Measurements from ENCODE around the gene C20orf141.

C20orf141 gene

DNA sequence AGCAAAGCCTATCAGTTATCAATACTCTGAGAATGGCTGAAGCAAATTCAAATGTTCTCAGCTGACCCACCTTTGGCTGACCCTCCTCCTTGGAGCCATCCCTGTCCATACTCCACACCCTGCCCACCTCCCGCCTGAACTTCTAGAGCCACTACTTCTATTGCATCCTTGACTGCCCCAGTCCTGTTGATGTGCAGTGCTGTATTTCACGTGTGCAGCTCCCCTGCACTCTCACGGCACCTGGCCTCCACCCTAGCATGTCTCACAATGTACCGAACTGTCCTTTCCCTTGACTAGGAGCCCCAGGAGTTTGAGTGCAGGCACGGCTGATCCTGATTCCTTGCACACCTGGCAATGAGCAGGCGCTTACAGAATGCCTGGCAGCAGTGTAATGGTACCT, 21.3 kb upstream of the C20orf141 start:
- H3K4me1 ChIP-seq (ENCODE audit: control insufficient read depth, insufficient read depth, low read length, unreplicated experiment), result no peaks in the 10 kb centered on the region
- H3K36me3 ChIP-seq (ENCODE audit: insufficient read depth, low read length), result no peaks in the 10 kb centered on the region
- peaks cover 65% of the 10 kb centered on the region for H3K27me3 ChIP-seq (ENCODE audit: insufficient read depth, low read length)
- no peaks in the 10 kb centered on the region for H3K79me2 ChIP-seq (ENCODE audit: control insufficient read depth, insufficient read depth, low read length, unreplicated experiment)
- H2AFZ ChIP-seq (ENCODE audit: low read length, unreplicated experiment), result no peak overlapping the region
- H3K27ac ChIP-seq (ENCODE audit: low read depth, low read length), result no peak overlapping the region
- H3K4me3 ChIP-seq (ENCODE audit: low read depth, low read length), result no peak overlapping the region

- no peak overlapping the region for H2AFZ ChIP-seq (ENCODE audit: low read length, unreplicated experiment)
- H3K79me2 ChIP-seq (ENCODE audit: control insufficient read depth, insufficient read depth, low read length, unreplicated experiment), result no peaks in the 10 kb centered on the region
- no peaks in the 10 kb centered on the region for H3K36me3 ChIP-seq (ENCODE audit: insufficient read depth, low read length)
- H3K4me3 ChIP-seq (ENCODE audit: low read depth, low read length), result no peak overlapping the region
- H3K4me1 ChIP-seq (ENCODE audit: control insufficient read depth, insufficient read depth, low read length, unreplicated experiment), result no peaks in the 10 kb centered on the region
- H3K27me3 ChIP-seq (ENCODE audit: insufficient read depth, low read length), result peaks cover 60% of the 10 kb centered on the region
- no peak overlapping the region for H3K27ac ChIP-seq (ENCODE audit: low read depth, low read length)
Measured at GRCh38 chr20:2794202-2794748, 20.5 kb upstream of the C20orf141 start.

DNA sequence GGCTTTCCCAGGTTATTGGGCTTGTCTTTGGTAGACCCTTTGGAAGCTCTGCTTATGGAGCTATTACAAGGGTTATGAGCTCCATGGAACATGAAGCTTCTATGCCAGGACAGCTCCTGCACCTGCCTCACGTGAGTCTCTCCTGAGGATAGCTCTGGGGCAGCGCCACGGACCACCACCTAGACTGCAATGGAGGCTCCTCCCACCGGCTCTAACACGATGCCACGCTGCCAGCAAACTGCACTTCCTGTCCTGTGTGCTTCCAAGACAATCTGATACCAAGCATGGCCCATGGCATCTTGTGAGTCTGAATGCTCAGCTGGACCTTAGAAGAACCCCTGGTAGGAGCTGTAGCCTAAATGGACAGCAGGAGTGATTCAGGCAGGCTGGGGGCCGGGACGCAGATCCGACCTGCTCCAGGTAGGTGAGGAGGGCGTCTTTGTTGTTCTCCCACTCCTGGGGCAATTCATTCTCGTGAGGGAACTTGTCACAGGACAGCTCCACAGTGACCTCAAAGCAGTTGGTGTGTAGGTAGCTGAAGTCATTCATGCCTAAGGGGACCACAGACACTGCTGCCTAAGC, 19.8 kb upstream of the C20orf141 start:
- no peaks in the 10 kb centered on the region for H3K79me2 ChIP-seq (ENCODE audit: control insufficient read depth, insufficient read depth, low read length, unreplicated experiment)
- H3K4me1 ChIP-seq (ENCODE audit: control insufficient read depth, insufficient read depth, low read length, unreplicated experiment), result no peaks in the 10 kb centered on the region
- peaks cover 60% of the 10 kb centered on the region for H3K27me3 ChIP-seq (ENCODE audit: insufficient read depth, low read length)
- H3K36me3 ChIP-seq (ENCODE audit: insufficient read depth, low read length), result no peaks in the 10 kb centered on the region
- H3K4me3 ChIP-seq (ENCODE audit: low read depth, low read length), result no peak overlapping the region
- no peak overlapping the region for H3K27ac ChIP-seq (ENCODE audit: low read depth, low read length)
- no peak overlapping the region for H2AFZ ChIP-seq (ENCODE audit: low read length, unreplicated experiment)

GRCh38 chr20:2795451-2795850, 19.3 kb upstream of the C20orf141 start:
- no peaks in the 10 kb centered on the region for H3K36me3 ChIP-seq (ENCODE audit: insufficient read depth, low read length)
- H3K27me3 ChIP-seq (ENCODE audit: insufficient read depth, low read length), result peaks cover 65% of the 10 kb centered on the region
- H3K4me1 ChIP-seq (ENCODE audit: control insufficient read depth, insufficient read depth, low read length, unreplicated experiment), result no peaks in the 10 kb centered on the region
- H3K79me2 ChIP-seq (ENCODE audit: control insufficient read depth, insufficient read depth, low read length, unreplicated experiment), result no peaks in the 10 kb centered on the region
- H3K27ac ChIP-seq (ENCODE audit: low read depth, low read length), result no peak overlapping the region
- H3K4me3 ChIP-seq (ENCODE audit: low read depth, low read length), result no peak overlapping the region
- no peak overlapping the region for H2AFZ ChIP-seq (ENCODE audit: low read length, unreplicated experiment)

- Histone ChIP-seq H2AFZ (ENCODE audit: low read length, unreplicated experiment) (no peak overlapping the region), H3K27ac (ENCODE audit: low read depth, low read length) (no peak overlapping the region), H3K27me3 (ENCODE audit: insufficient read depth, low read length) (peaks cover 66% of the 10 kb centered on the region), H3K36me3 (ENCODE audit: insufficient read depth, low read length) (no peaks in the 10 kb centered on the region), H3K4me1 (ENCODE audit: control insufficient read depth, insufficient read depth, low read length, unreplicated experiment) (no peaks in the 10 kb centered on the region), H3K4me3 (ENCODE audit: low read depth, low read length) (no peak overlapping the region), H3K79me2 (ENCODE audit: control insufficient read depth, insufficient read depth, low read length, unreplicated experiment) (no peaks in the 10 kb centered on the region)
Measured at GRCh38 chr20:2796011-2796660, 18.7 kb upstream of the C20orf141 start.

DNA sequence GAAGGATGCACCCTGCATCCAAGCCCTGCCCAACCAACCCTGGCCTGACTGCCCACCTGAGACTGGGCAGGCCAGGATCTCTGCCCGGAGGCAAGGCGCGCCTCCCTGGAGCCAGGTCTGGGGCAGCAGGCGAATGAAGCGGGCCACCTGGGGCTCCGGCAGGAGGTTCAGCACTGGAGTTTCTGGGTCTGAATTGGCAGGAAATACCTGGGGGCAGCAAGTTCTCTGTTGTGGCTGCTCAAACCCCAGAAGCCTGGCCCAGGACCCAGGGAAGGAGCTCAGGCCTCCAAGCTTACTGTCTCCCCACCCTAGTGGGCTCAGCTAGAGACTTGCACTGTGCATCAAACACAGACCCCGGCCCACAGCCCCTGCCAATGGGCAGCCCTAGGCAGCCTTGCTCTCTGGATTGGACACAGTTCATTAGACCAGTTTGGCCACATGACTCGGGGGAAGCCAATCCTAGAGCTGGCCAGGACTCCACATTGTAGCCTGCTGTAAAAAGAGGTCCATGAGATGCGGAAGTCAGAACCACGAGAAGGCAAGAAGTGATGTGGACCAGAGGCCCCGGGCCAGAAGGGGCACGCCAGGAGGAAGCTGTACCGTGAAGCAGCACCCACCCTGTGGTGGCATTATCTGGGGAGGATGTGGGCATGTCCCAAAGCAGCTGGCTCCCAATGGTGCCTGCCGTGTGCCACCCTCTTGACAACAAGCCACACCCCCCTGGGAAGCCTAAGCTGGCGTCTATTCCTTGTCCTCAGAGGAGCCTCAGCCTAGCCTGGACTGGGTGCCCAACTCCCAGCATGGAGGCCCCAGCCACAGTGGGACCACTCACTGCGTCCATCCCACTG, 17.4 kb upstream of the C20orf141 start:
- Histone ChIP-seq H3K36me3 (ENCODE audit: insufficient read depth, low read length) (no peaks in the 10 kb centered on the region), H3K27me3 (ENCODE audit: insufficient read depth, low read length) (peaks cover 65% of the 10 kb centered on the region), H3K79me2 (ENCODE audit: control insufficient read depth, insufficient read depth, low read length, unreplicated experiment) (no peaks in the 10 kb centered on the region), H2AFZ (ENCODE audit: low read length, unreplicated experiment) (no peak overlapping the region), H3K27ac (ENCODE audit: low read depth, low read length) (no peak overlapping the region), H3K4me1 (ENCODE audit: control insufficient read depth, insufficient read depth, low read length, unreplicated experiment) (no peaks in the 10 kb centered on the region), H3K4me3 (ENCODE audit: low read depth, low read length) (no peak overlapping the region)

GRCh38 chr20:2798095-2798805, 16.5 kb upstream of the C20orf141 start:
- H3K4me1 ChIP-seq (ENCODE audit: control insufficient read depth, insufficient read depth, low read length, unreplicated experiment), result no peaks in the 10 kb centered on the region
- peaks cover 63% of the 10 kb centered on the region for H3K27me3 ChIP-seq (ENCODE audit: insufficient read depth, low read length)
- no peak overlapping the region for H3K4me3 ChIP-seq (ENCODE audit: low read depth, low read length)
- H3K36me3 ChIP-seq (ENCODE audit: insufficient read depth, low read length), result no peaks in the 10 kb centered on the region
- H3K27ac ChIP-seq (ENCODE audit: low read depth, low read length), result no peak overlapping the region
- no peaks in the 10 kb centered on the region for H3K79me2 ChIP-seq (ENCODE audit: control insufficient read depth, insufficient read depth, low read length, unreplicated experiment)
- no peak overlapping the region for H2AFZ ChIP-seq (ENCODE audit: low read length, unreplicated experiment)

- Histone ChIP-seq H3K27ac (ENCODE audit: low read depth, low read length) (no peak overlapping the region), H3K36me3 (ENCODE audit: insufficient read depth, low read length) (no peaks in the 10 kb centered on the region), H3K27me3 (ENCODE audit: insufficient read depth, low read length) (peaks cover 61% of the 10 kb centered on the region), H3K4me1 (ENCODE audit: control insufficient read depth, insufficient read depth, low read length, unreplicated experiment) (no peaks in the 10 kb centered on the region), H3K79me2 (ENCODE audit: control insufficient read depth, insufficient read depth, low read length, unreplicated experiment) (no peaks in the 10 kb centered on the region), H2AFZ (ENCODE audit: low read length, unreplicated experiment) (no peak overlapping the region), H3K4me3 (ENCODE audit: low read depth, low read length) (no peak overlapping the region)
Measured at GRCh38 chr20:2798814-2799213, 16.0 kb upstream of the C20orf141 start.

GRCh38 chr20:2799271-2799670, 15.5 kb upstream of the C20orf141 start:
- no peak overlapping the region for H3K27ac ChIP-seq (ENCODE audit: low read depth, low read length)
- H3K27me3 ChIP-seq (ENCODE audit: insufficient read depth, low read length), result peaks cover 61% of the 10 kb centered on the region
- H3K4me3 ChIP-seq (ENCODE audit: low read depth, low read length), result peak overlapping the region; percentile 68; the same call in 1 of the 2 replicates
- H2AFZ ChIP-seq (ENCODE audit: low read length, unreplicated experiment), result no peak overlapping the region
- H3K4me1 ChIP-seq (ENCODE audit: control insufficient read depth, insufficient read depth, low read length, unreplicated experiment), result no peaks in the 10 kb centered on the region
- no peaks in the 10 kb centered on the region for H3K79me2 ChIP-seq (ENCODE audit: control insufficient read depth, insufficient read depth, low read length, unreplicated experiment)
- H3K36me3 ChIP-seq (ENCODE audit: insufficient read depth, low read length), result no peaks in the 10 kb centered on the region
